Osteocyte (in vitro differentiated cells): ENCODE data around the gene KCMF1. TPM values are rescaled to one million over a fixed set of nuclear protein-coding genes. Genes with fewer than 3 reads are reported as not detected.

ENCODE experiments used
- DNase-seq: peaks from one replicate; pipeline ENCODE4 v3.0.0; 2021; ENCODE audit warnings: mixed read lengths; ENCODE audit not compliant: unreplicated experiment; ENCODE audit errors: extremely low spot score
- H3K27ac Mint-ChIP-seq: one replicate; pipeline ENCODE4 v1.8.0; 2021; ENCODE audit warnings: mild to moderate bottlenecking, mixed read lengths; ENCODE audit not compliant: unreplicated experiment
- H3K27me3 Mint-ChIP-seq: one replicate; pipeline ENCODE4 v1.8.0; 2021; ENCODE audit warnings: mixed read lengths; ENCODE audit not compliant: unreplicated experiment
- H3K36me3 Mint-ChIP-seq: one replicate; pipeline ENCODE4 v1.8.0; 2021; ENCODE audit warnings: mixed read lengths; ENCODE audit not compliant: unreplicated experiment
- H3K4me1 Mint-ChIP-seq: one replicate; pipeline ENCODE4 v1.8.0; 2021; ENCODE audit warnings: mixed read lengths; ENCODE audit not compliant: unreplicated experiment
- H3K4me3 Mint-ChIP-seq: one replicate; pipeline ENCODE4 v1.8.0; 2021; ENCODE audit warnings: mild to moderate bottlenecking, moderate library complexity, mixed read lengths; ENCODE audit not compliant: unreplicated experiment
- H3K9me3 Mint-ChIP-seq: one replicate; pipeline ENCODE4 v1.8.0; 2021; ENCODE audit warnings: mixed read lengths; ENCODE audit not compliant: unreplicated experiment
- CTCF ChIP-seq: fragments of 200-600 bp; sonication (generic); IDR thresholded peaks from 2 replicates; pipeline ENCODE4 v1.5.0; 2021; ENCODE audit warnings: antibody characterized with exemption, mild to moderate bottlenecking, moderate library complexity
- total RNA-seq: library from RNA; stranded (reverse); gene quantifications from 2 replicates; pipeline ENCODE4 v1.2.1, GENCODE V29; 2021

KCMF1 gene
- total RNA-seq, 1 donor from 2014 or later, result 67.2 TPM

- no peaks in the 10 kb centered on the region for H3K4me1 Mint-ChIP-seq
- H3K9me3 Mint-ChIP-seq, result no peaks in the 10 kb centered on the region
- no peak for TF ChIP-seq CTCF
- H3K27me3 Mint-ChIP-seq, result peaks cover 7% of the 10 kb centered on the region
- no peak for DNase-seq
- H3K36me3 Mint-ChIP-seq, result no peaks in the 10 kb centered on the region
- H3K4me3 Mint-ChIP-seq, result no peak overlapping the region
- no peak overlapping the region for H3K27ac Mint-ChIP-seq
Measured at GRCh38 chr2:85089585-85089984, 118.6 kb downstream of the KCMF1 start.

GRCh38 chr2:85091838-85092237, 120.9 kb downstream of the KCMF1 start:
- H3K4me3 Mint-ChIP-seq, result no peak overlapping the region
- no peaks in the 10 kb centered on the region for H3K9me3 Mint-ChIP-seq
- DNase-seq, result no peak
- H3K36me3 Mint-ChIP-seq, result no peaks in the 10 kb centered on the region
- no peak for TF ChIP-seq CTCF
- H3K27ac Mint-ChIP-seq, result no peak overlapping the region
- H3K4me1 Mint-ChIP-seq, result no peaks in the 10 kb centered on the region
- peaks cover 18% of the 10 kb centered on the region for H3K27me3 Mint-ChIP-seq

GRCh38 chr2:85095094-85095493, 124.1 kb downstream of the KCMF1 start:
- TF ChIP-seq CTCF, result no peak
- H3K27me3 Mint-ChIP-seq, result peaks cover 37% of the 10 kb centered on the region
- H3K4me1 Mint-ChIP-seq, result no peaks in the 10 kb centered on the region
- no peaks in the 10 kb centered on the region for H3K36me3 Mint-ChIP-seq
- DNase-seq, result no peak
- no peaks in the 10 kb centered on the region for H3K9me3 Mint-ChIP-seq
- no peak overlapping the region for H3K27ac Mint-ChIP-seq
- no peak overlapping the region for H3K4me3 Mint-ChIP-seq

- Mint-ChIP-seq H3K36me3 (no peaks in the 10 kb centered on the region), H3K9me3 (no peaks in the 10 kb centered on the region), H3K27me3 (peaks cover 43% of the 10 kb centered on the region), H3K4me3 (no peak overlapping the region), H3K27ac (no peak overlapping the region), H3K4me1 (no peaks in the 10 kb centered on the region)
- DNase-seq, result no peak
- TF ChIP-seq CTCF, result no peak
Measured at GRCh38 chr2:85096616-85097015, 125.7 kb downstream of the KCMF1 start.

- Mint-ChIP-seq H3K4me1 (no peaks in the 10 kb centered on the region), H3K27me3 (peaks cover 25% of the 10 kb centered on the region), H3K4me3 (no peak overlapping the region), H3K36me3 (no peaks in the 10 kb centered on the region), H3K9me3 (no peaks in the 10 kb centered on the region), H3K27ac (no peak overlapping the region)
- no peak for DNase-seq
- no peak for TF ChIP-seq CTCF
Measured at GRCh38 chr2:85104228-85104627, 133.3 kb downstream of the KCMF1 start.
